ENCODE results near the gene SLC39A12. TPM values are rescaled to one million over a fixed set of nuclear protein-coding genes. Genes with fewer than 3 reads are reported as not detected.
"Not testable (repeated sequence)": the region's sequence is repeated elsewhere in the genome, so short reads cannot be mapped to it uniquely, and the experiment has no call there.

SLC39A12 gene
- total and polyA plus RNA-seq, 2 of the 8 experiments (the other 6 are each of a cell fraction or from before 2014, with no cell fraction given): not detected

GRCh38 chr10:17954372-17954771 lies 2.7 kb downstream of the SLC39A12 start:
- not testable (repeated sequence) for H3K4me1 ChIP-seq (replicated peaks in 1 of 4; ENCODE audit: control insufficient read depth in 3 of 4, insufficient read depth in 4 of 4, low read length in 3 of 4); H2BK120ac ChIP-seq (replicated peaks; ENCODE audit: low read depth, low read length); H2BK20ac ChIP-seq (ENCODE audit: low read length)

More at GRCh38 chr10:17954372-17954771, 2.7 kb downstream of the SLC39A12 start:
- H3K4me3 ChIP-seq (ENCODE audit: extremely low read depth in 1 of 4, insufficient read depth in 2 of 4, low read depth in 3 of 4, low read length in 4 of 4); H4K20me1 ChIP-seq (replicated peaks in 1 of 2; ENCODE audit: control insufficient read depth in 1 of 2, insufficient read depth in 2 of 2, low read length in 2 of 2); H3K36me3 ChIP-seq (ENCODE audit: control insufficient read depth in 2 of 4, insufficient read depth in 4 of 4, low read length in 3 of 4); H4K8ac ChIP-seq (ENCODE audit: extremely low read depth, insufficient read depth, low read length); H3K23me2 ChIP-seq (ENCODE audit: low read depth, low read length); H3K18ac ChIP-seq (ENCODE audit: extremely low read depth, low read length); H2BK12ac ChIP-seq (ENCODE audit: low read depth, low read length); H4K91ac ChIP-seq (replicated peaks; ENCODE audit: insufficient read length, low read length); H2AK5ac ChIP-seq (ENCODE audit: low read depth, low read length); H3K56ac ChIP-seq (replicated peaks; ENCODE audit: insufficient read length, low read depth, low read length); CTCF ChIA-PET (ENCODE audit: partially characterized antibody); H3K9me3 ChIP-seq (ENCODE audit: insufficient read depth in 2 of 2, low read depth in 1 of 2, low read length in 1 of 2); H3K79me2 ChIP-seq (ENCODE audit: control insufficient read depth in 1 of 2, insufficient read depth in 2 of 2, low read length in 2 of 2); H3K27ac ChIP-seq (ENCODE audit: low read depth, low read length); POLR2A ChIA-PET (ENCODE audit: partially characterized antibody); H3K27me3 ChIP-seq (replicated peaks in 1 of 4; ENCODE audit: control insufficient read depth in 3 of 4, extremely low read depth in 1 of 4, insufficient read depth in 3 of 4, low read length in 3 of 4); H3K23ac ChIP-seq (ENCODE audit: insufficient read length); H4K5ac ChIP-seq (ENCODE audit: insufficient read length, low read depth, low read length); H3K4ac ChIP-seq (replicated peaks; ENCODE audit: insufficient read length, low read depth, low read length); H3K4me2 ChIP-seq (ENCODE audit: insufficient read depth in 1 of 2, low read depth in 2 of 2, low read length in 2 of 2); H3K14ac ChIP-seq (ENCODE audit: insufficient read length); DNase-seq (ENCODE audit: low read depth in 1 of 2, low spot score in 2 of 2); FAIRE-seq; H2AFZ ChIP-seq (ENCODE audit: low read length); H3K79me1 ChIP-seq (ENCODE audit: low read depth, low read length); H2BK5ac ChIP-seq (ENCODE audit: low read depth, low read length); H3K9ac ChIP-seq (replicated peaks in 1 of 4; ENCODE audit: extremely low read depth in 1 of 4, low read depth in 3 of 4, low read length in 3 of 4); H2BK15ac ChIP-seq (ENCODE audit: low read length): not testable (repeated sequence)
- 95% methylated on average over 10 of the region's 10 CpGs; no CpG with 5 or more reads in 1 of the 2 experiments for WGBS, 2 experiments (ENCODE audit: extremely low coverage in 1 of 2, insufficient coverage in 1 of 2, insufficient read length in 1 of 2, insufficient replicate concordance in 2 of 2, low coverage in 1 of 2, low lambda C conversion rate in 2 of 2, missing lambda C conversion rate in 1 of 2)
